HEK293 (cell line): Measurements from ENCODE around the gene TACC2.

Source experiments
- BCL11A ChIP-seq: fragments of 450-650 bp; formaldehyde crosslinking; IDR thresholded peaks from 2 replicates; pipeline ENCODE4 v1.5.1; 2016; ENCODE audit warnings: low read depth, missing biosample characterization, missing genetic modification characterization
- IKZF3 ChIP-seq: fragments of 450-650 bp; IDR thresholded peaks from 2 replicates; pipeline ENCODE4 v1.5.0; 2018; ENCODE audit warnings: missing biosample characterization, mild to moderate bottlenecking, missing genetic modification characterization, moderate library complexity
- PATZ1 ChIP-seq: fragments of 450-650 bp; formaldehyde crosslinking; IDR thresholded peaks from 2 replicates; pipeline ENCODE4 v1.5.1; 2016; ENCODE audit warnings: missing biosample characterization, missing genetic modification characterization
- ZBTB21 ChIP-seq: fragments of 450-650 bp; formaldehyde crosslinking; IDR thresholded peaks from 2 replicates; pipeline ENCODE4 v1.5.1; 2017; ENCODE audit warnings: missing biosample characterization, missing genetic modification characterization
- ZNF292 ChIP-seq: fragments of 450-650 bp; formaldehyde crosslinking; IDR thresholded peaks from 2 replicates; pipeline ENCODE4 v1.5.1; 2016; ENCODE audit warnings: low read depth, missing biosample characterization, missing genetic modification characterization, borderline replicate concordance
- ZNF423 ChIP-seq: fragments of 450-650 bp; formaldehyde crosslinking; IDR thresholded peaks from 2 replicates; pipeline ENCODE4 v1.5.1; 2016; ENCODE audit warnings: missing biosample characterization, missing genetic modification characterization

DNA sequence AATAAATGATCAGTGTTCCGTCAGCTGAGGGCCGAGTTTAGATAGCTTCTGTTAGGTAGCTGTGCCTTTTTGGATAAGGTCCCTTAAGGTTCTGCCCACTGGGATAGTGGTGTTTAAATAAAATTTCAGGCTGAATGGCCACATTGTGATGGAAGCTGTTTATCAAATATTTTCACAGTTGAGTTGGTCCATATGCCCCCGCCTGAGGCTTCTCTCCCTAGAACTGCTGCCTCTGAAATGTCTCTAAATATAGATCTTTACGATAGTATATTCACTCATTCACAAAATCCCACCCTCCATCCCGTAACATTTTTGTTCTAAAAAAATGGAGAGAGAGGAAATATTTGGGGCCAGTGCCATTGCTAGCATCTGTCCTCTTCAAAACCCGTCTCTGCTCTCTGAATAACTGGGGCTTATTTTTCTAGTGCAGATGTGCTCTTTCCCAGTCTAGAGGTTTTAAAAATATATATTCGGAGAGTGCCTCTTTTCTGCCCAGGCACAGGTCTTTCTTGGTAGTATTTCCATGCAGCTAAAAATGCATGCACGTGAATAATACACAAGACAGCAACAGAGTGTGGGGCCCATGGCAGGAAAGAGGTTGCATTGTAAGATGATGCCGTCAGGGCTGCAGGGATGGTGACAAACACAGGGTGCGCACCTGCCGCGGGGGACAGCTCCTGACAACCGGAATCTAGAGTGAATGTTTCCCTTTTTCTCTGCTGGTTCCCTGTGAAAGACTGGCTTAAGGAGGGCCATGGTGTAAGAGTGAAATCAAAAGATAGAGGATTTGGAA is 176.7 kb downstream of the TACC2 start:
- TF ChIP-seq ZNF423 (no peak), BCL11A (tag by site-specific recombination) (no peak), PATZ1 (tag by site-specific recombination) (no peak), IKZF3 (tag by site-specific recombination) (no peak), ZNF292 (tag by site-specific recombination) (no peak), ZBTB21 (tag by site-specific recombination) (no peak)
